Measurements from ENCODE around the gene GNGT1.

The GNGT1 gene

GRCh38 chr7:93877742-93878141, 28.6 kb upstream of the GNGT1 start:
- TF ChIP-seq, protein P1, sequence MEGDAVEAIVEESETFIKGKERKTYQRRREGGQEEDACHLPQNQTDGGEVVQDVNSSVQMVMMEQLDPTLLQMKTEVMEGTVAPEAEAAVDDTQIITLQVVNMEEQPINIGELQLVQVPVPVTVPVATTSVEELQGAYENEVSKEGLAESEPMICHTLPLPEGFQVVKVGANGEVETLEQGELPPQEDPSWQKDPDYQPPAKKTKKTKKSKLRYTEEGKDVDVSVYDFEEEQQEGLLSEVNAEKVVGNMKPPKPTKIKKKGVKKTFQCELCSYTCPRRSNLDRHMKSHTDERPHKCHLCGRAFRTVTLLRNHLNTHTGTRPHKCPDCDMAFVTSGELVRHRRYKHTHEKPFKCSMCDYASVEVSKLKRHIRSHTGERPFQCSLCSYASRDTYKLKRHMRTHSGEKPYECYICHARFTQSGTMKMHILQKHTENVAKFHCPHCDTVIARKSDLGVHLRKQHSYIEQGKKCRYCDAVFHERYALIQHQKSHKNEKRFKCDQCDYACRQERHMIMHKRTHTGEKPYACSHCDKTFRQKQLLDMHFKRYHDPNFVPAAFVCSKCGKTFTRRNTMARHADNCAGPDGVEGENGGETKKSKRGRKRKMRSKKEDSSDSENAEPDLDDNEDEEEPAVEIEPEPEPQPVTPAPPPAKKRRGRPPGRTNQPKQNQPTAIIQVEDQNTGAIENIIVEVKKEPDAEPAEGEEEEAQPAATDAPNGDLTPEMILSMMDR (IDR thresholded peaks at IDR 0.05): no peak

DNA sequence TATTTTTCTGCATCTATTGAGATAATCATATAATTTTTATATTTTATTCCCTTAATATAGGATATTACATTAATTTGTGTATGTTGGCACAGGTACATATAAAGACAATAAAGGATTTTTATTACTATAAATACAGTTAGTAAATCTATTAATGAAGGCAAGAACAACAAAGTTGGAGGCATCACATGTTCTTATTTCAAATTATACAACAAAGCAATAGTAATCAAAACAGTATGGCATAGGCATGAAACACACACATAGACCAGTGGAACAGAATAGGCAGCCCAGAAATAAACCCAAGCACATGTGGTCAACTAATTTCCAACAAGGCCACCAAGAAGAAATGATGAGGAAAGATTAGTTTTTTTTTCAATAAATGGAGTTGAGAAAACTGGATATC, 27.0 kb upstream of the GNGT1 start:
- TF ChIP-seq, protein P1 (IDR thresholded peaks at IDR 0.05): no peak

- TF ChIP-seq, protein P1 (IDR thresholded peaks at IDR 0.05): no peak
These were observed 23.9 kb upstream of the GNGT1 start for GRCh38 chr7:93882468-93882867.

DNA sequence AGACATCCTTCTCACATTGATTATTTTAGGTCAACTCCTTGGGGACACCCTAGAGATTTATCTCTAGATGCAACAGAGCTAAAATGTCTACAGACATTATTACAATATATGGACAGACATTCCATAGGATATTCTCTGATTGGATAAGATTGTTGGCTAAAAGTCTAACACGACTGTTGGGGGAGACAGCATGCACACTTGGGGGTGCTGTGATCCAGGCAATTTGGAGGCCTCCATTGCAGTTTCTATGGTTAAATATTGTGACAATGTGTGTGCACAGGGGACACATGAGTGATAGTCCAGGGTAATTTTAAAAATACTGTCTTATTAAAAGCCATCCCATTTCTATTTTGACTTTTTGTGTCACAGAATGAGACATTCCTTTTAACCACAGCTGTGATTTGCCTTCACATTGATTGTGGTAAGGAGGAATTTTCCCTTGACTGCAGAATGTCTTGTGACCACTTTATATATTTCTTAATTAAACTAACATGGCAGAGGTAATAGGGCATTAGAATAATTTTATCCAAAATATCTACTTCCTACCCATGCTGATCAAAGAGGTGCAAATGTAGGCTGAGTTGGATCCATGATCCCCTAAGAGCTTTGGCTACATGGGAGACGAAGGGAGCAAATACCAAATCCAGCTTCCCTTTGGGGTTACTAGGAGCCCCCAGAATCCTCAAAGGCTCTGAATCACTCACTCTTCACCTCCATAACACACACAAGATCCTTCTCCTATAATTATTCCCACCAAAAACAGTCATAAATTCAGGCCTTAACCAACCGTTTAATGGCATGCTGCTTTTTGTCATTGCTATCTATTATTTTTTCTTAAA, 23.1 kb upstream of the GNGT1 start:
- TF ChIP-seq, protein P1 (IDR thresholded peaks at IDR 0.05): no peak

DNA sequence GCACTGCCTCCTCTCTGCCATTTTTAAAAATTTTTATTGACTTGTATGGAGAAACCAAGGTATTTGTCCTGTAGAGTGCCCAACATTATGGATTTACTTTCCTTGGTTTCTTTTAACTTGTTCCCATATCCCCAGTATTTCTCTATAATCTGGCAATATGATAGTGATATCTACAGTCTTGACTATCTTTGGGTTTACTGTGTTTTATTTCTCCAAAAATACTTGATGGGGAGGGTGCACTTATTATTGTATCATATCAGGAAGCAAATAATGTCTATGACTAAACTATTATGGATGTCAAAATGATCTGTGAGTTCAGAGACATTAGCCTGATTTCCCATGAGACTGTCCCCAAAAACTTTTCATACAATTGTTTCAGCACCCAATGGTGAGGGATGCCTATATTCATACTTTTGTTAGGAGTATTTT, 22.4 kb upstream of the GNGT1 start:
- TF ChIP-seq, protein P1 (IDR thresholded peaks at IDR 0.05): no peak

DNA sequence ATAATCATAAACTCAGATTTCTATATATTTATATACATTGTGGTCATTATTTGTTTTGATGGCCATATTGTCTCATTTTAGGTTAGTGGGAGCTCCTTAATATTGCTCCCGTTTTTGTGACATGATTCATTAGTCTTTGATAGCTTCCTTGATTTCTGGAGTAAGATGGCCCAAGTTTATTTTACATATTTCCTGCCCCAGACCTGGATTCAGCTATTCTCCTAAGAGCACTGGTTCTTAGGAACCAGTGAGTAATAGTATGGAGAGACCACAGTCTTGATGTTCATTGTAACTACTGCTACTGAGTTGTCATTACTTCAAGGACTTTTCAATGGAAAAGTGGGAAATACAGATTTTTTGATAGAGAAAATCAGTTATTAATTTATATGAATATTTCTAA, 21.8 kb upstream of the GNGT1 start:
- TF ChIP-seq, protein P1 (IDR thresholded peaks at IDR 0.05): no peak

DNA sequence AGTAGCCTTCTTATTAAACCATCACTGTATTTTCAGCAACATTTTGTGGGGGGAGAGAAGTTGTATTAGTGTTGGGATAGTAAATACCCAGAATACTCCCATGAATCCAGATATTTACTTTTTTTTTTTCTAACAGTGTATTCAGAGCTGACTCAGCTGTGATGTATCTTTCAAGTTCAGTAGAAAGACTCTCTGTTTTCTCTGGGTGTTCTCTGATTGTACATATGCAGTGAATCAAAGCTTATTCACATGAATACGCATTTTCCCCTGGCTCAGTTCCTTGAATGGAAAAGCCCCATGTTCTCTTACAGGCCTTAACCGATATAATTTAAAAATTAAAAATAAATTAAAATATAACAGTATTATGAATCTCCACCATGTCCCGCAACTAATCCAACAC, 17.1 kb upstream of the GNGT1 start:
- TF ChIP-seq, protein P1 (IDR thresholded peaks at IDR 0.05): no peak

Data from LNCAP (cell line).